ENCODE results near the gene DPH3.

The DPH3 gene

GRCh38 chr3:16236856-16237393 is 27.8 kb downstream of the DPH3 start:
- no peak for DNase-seq (ENCODE audit: low read depth in 4 of 4, low spot score in 1 of 4)

GRCh38 chr3:16236030-16236639 is 28.6 kb downstream of the DPH3 start:
- no peak for DNase-seq (ENCODE audit: low read depth in 4 of 4, low spot score in 1 of 4)

DNA sequence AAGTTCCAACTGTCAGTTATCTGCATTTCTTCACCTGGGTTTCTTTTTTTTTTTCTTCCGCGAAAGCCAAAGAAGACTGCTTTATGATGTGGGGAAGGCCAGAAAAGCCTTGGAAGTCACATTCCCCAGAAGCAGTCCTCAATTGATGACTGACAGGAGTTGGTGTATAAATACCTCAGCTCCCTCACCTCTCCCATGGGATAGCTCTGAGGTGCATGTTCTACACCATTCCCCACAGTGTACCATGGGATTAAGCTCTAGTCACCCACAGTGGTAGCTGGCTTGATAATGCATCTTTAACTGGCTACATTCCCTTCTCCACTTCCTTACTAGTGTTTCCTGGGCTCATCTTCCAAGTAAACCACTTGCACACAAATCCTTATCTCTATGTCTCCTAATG is 30.5 kb downstream of the DPH3 start:
- DNase-seq (ENCODE audit: low read depth in 4 of 4, low spot score in 1 of 4), result no peak

GRCh38 chr3:16233806-16234205 is 30.9 kb downstream of the DPH3 start:
- DNase-seq (ENCODE audit: low read depth in 4 of 4, low spot score in 1 of 4), result no peak

DNA sequence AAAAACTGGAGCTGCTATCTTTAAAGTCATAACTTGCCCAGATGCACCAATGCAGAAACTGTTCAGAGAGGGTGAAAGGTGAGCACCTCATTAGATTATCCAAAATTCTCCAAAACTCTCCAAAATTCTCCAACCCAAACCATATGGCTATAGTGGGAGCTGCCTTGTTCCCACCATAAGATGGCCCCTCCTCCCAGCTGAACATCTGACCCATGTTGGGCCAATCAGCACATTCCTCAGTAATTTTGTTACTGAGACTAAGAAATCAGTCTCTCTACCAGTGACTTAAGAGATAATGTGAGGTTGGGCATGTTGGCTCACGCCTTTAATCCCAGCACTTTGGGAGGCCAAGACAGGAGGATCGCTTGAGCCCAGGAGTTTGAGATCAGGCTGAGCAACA is 32.8 kb downstream of the DPH3 start:
- DNase-seq (ENCODE audit: low read depth in 4 of 4, low spot score in 1 of 4), result no peak

GRCh38 chr3:16229681-16230080 is 35.1 kb downstream of the DPH3 start:
- DNase-seq (ENCODE audit: low read depth in 4 of 4, low spot score in 1 of 4), result no peak

- DNase-seq (ENCODE audit: low read depth in 4 of 4, low spot score in 1 of 4), result no peak
These were observed 37.2 kb downstream of the DPH3 start for GRCh38 chr3:16227566-16227965.

DNA sequence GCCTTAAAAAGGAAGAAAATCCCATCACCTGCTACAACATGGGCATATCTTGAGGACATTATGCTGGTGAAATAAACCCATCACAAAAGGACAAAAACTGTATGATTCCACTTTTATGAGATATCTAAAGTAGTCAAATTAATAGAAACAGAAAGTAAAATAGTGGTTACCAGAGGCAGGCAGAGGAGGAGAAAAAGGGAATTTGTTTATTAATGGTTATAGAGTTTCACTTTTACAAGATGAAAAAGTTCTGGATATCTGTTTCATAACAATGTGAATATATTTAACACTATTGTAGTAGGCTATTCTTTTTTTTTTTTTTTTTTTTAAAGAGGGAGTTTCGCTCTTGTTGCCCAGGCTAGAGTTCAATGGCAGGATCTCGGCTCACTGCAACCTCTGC is 40.4 kb downstream of the DPH3 start:
- DNase-seq (ENCODE audit: low read depth in 4 of 4, low spot score in 1 of 4), result no peak

GRCh38 chr3:16222547-16222946 is 42.2 kb downstream of the DPH3 start:
- no peak for DNase-seq (ENCODE audit: low read depth in 4 of 4, low spot score in 1 of 4)

DNA sequence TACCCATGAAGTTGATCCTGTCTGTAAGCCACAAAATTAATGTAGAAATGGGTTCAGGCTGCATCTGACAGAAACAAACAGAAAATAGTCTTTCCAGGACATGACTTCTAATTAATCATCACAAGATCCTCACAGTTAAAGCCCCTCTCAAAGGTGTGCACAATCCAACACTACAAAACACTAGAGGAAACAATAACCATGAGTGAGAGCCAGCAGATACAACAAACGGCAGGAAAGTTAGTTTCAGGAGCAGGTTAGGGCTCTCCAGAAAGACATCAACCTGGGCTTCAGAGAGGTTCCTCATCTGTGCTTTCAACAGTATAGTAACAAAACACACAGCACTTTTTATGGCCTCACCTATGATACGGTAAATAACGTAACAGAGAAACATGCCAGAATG is 42.8 kb downstream of the DPH3 start:
- no peak for DNase-seq (ENCODE audit: low read depth in 4 of 4, low spot score in 1 of 4)

DNA sequence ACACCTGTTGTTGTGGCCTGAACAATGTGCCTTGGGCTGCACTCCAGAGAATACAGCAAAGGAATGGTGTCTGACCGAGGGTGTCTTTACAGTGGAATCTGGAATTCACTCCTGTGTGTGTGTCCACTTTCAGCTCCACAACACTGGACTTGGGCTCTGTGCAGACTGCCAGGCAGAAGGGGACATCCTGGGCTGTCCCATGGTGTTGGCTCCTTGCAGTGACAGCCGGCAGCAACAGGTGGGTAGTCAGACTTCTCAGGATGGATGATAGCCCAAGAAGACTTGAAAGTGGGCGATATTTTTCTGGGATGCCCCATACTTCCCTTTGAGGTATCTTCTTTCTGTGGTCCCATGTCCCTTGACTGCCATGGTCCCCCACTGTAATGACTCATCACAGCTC is 45.0 kb downstream of the DPH3 start:
- no peak for DNase-seq (ENCODE audit: low read depth in 4 of 4, low spot score in 1 of 4)

DNA sequence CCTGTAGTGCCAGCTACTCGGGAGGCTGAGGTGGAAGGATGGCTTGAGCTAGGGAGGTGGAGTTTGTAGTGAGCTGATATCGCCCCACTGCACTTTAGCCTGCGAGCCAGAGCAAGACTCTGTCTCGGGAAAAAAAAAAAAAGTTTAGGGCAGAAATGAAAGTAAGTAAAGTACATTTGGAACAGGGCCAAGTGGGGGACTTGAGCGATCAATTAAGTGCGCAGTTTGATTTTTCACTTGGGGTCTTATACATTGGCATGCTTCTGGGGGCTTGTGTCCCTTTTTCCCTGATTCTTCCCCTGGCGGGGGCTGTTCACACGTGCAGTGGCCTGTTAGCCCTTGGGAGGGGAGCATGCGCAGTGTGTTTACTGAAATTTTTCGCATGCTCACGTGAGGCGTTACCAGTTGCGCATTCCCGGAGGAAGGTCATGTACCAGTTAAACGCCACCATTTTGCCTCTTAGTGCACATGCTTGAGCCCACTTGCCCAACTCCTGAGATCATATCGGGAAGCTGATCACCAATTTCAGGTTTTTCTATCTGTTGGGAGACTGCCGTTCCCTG is 48.3 kb downstream of the DPH3 start:
- no peak for DNase-seq (ENCODE audit: low read depth in 4 of 4, low spot score in 1 of 4)

DNA sequence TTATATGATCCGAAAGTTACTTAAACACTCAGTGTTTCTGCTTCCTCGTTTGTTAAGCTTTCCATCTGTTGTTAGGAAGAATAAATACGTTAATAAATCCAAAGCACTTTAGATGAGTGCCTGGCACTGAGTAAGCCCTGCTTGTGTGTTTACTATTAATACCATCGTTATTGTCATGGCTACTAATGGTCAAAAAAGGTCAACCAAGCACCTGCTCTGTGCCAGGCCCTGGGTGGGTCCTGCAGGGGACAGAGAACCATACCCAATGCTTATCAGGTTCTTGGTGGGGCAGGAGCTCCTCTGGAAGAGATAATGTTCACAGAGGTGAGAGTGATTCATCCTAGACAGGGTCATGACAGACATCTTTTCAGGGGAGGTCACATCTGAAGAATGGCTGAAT is 50.4 kb downstream of the DPH3 start:
- DNase-seq (ENCODE audit: low read depth in 4 of 4, low spot score in 1 of 4), result no peak

GRCh38 chr3:16211176-16211904 is 53.4 kb downstream of the DPH3 start:
- DNase-seq (ENCODE audit: low read depth in 4 of 4, low spot score in 1 of 4), result no peak
